ENCODE results near the gene PLD4. TPM values are rescaled to one million over a fixed set of nuclear protein-coding genes. Genes with fewer than 3 reads are reported as not detected.

PLD4 gene
- total and polyA plus RNA-seq, 9 of the 15 experiments (the other 6 are each of a cell fraction or from before 2014, with no cell fraction given), result 0.18 to 0.24 TPM; not detected in 7

DNA sequence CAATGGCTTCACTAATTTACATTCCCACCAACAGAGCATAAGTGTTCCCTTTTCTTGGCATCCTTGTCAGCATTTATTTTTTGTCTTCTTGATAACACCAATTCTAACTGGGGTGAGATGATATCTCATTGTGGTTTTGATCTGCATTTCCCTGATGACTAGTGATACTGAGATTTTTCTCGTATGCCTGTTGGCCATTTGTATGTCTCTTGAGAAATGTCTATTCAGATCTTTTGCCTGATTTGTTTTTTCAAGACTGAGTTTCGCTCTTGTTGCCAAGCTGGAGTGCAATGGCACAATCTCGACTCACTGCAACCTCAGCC is 4.7 kb upstream of the PLD4 start:
- no peaks in the 10 kb centered on the region for H3K36me3 ChIP-seq (ENCODE audit: control insufficient read depth, insufficient read depth, low read length)
- H3K27me3 ChIP-seq (ENCODE audit: control insufficient read depth in 2 of 2, insufficient read depth in 2 of 2, low read length in 2 of 2), result no peaks in the 10 kb centered on the region; a peak in 2 of 5 replicates
- H3K27ac ChIP-seq (ENCODE audit: extremely low read depth, low read depth, low read length), result no peak overlapping the region
- no peak for ATAC-seq
- H3K9me1 ChIP-seq (ENCODE audit: control insufficient read depth, insufficient read depth, low read length), result no peaks in the 10 kb centered on the region
- no peaks in the 10 kb centered on the region for H4K20me1 ChIP-seq (replicated peaks; ENCODE audit: control insufficient read depth, insufficient read depth, low read length)
- FAIRE-seq, result no peak
- H3K4me1 ChIP-seq (replicated peaks in 1 of 2; ENCODE audit: control insufficient read depth in 2 of 2, insufficient read depth in 2 of 2, low read length in 2 of 2), result peaks cover 0 to 7% of the 10 kb centered on the region in 2 experiments; a peak in 2 of 5 replicates
- H3K4me2 ChIP-seq (ENCODE audit: insufficient read depth, low read length), result no peak overlapping the region
- no TSS peak for BruUV-seq (replicated peaks)
- POLR2A ChIA-PET, result interaction anchor here (0.7 kb wide), 1 partner anchor 184 kb away, joined by 3 read pairs; no protein-coding TSS in a partner anchor
- no peak for TF ChIP-seq SP1 (CRISPR knock-in tag; IDR thresholded peaks at IDR 0.05)
- TF ChIP-seq TAF9B (IDR thresholded peaks at IDR 0.05; ENCODE audit: partially characterized antibody), result no peak
- TF ChIP-seq ZNF316 (IDR thresholded peaks at IDR 0.05), result 0 out of 2 replicates have a peak, but pooled peaks have one; percentile 2
- no peak for TF ChIP-seq MAFF (IDR thresholded peaks at IDR 0.05; ENCODE audit: low read length)
- TF ChIP-seq ZNF778 (CRISPR knock-in tag; IDR thresholded peaks at IDR 0.05), result no peak
- no peak for TF ChIP-seq CTBP1 (IDR thresholded peaks at IDR 0.05; ENCODE audit: borderline replicate concordance)
- DNase-seq (ENCODE audit: extremely low read depth in 1 of 4, low spot score in 3 of 4), result no peak
- CTCF ChIA-PET (ENCODE audit: low intra/inter-chr PET ratio), result no interaction called here
- no peak overlapping the region; the same call in 1 of the 2 replicates for H2AFZ ChIP-seq (ENCODE audit: low read depth, low read length)
- WGBS (ENCODE audit: insufficient coverage, low coverage, missing lambda C conversion rate), result 13% methylated on average over 2 of the region's 3 CpGs
- 0 out of 2 replicates have a peak, but pooled peaks cover 2% of the 10 kb centered on the region for H3K9me3 ChIP-seq (replicated peaks; ENCODE audit: control insufficient read depth, insufficient read depth, low read depth, low read length)
- no peak overlapping the region for H3K9ac ChIP-seq (ENCODE audit: insufficient read depth in 1 of 2, low read depth in 2 of 2, low read length in 2 of 2)
- intact Hi-C loops (cut with micrococcal nuclease), result no loop called here
- in situ Hi-C loops (cut with MboI), result no loop called here
- no peak overlapping the region for H3K4me3 ChIP-seq
- H3K79me2 ChIP-seq (ENCODE audit: control insufficient read depth, insufficient read depth, low read length), result no peaks in the 10 kb centered on the region
